Measurements from ENCODE around the gene RIPK3.

GRCh38 chr14:24299255-24300191 is 40.3 kb downstream of the RIPK3 start, which contains the start of the genes DHRS1 and NOP9:
- peak; percentile 77 for TF ChIP-seq POLR2A (IDR thresholded peaks at IDR 0.05; ENCODE audit: low read depth, low read length)
- TF ChIP-seq POLR2AphosphoS5 (IDR thresholded peaks at IDR 0.05; ENCODE audit: low read depth, low read length) = peak; percentile 67
